Right atrium auricular region (tissue), 2 donors: Measurements from ENCODE around the gene PDE6G. TPM values are rescaled to one million over a fixed set of nuclear protein-coding genes. Genes with fewer than 3 reads are reported as not detected.

Source experiments
- DNase-seq: peaks from one replicate; pipeline ENCODE4 v3.0.0-alpha.2; 2019; ENCODE audit warnings: low spot score
- H3K27ac ChIP-seq, 2 donors: fragments of 200-600 bp; sonication (generic); 1 replicate in 1 of 2; 2 replicates in 1 of 2; pipeline ENCODE4 v1.5.1; 2016 to 2019
- H3K27me3 ChIP-seq, 2 donors: fragments of 200-600 bp; sonication (generic); one replicate each; pipeline versions ENCODE4 v1.5.1 to v1.6.0; 2017 to 2019
- H3K36me3 ChIP-seq: fragments of 200-600 bp; sonication (generic); one replicate; pipeline ENCODE4 v1.5.1; 2016
- H3K4me1 ChIP-seq, 2 donors: fragments of 200-600 bp; sonication (generic); one replicate each; pipeline versions ENCODE4 v1.5.1 to v1.6.0; 2017 to 2019
- H3K4me3 ChIP-seq, 2 donors: fragments of 200-600 bp; sonication (generic); 1 replicate in 1 of 2; 2 replicates in 1 of 2; pipeline ENCODE4 v1.5.1; 2017 to 2019; ENCODE audit warnings: mild to moderate bottlenecking in 1 of 2, moderate library complexity in 1 of 2
- H3K9me3 ChIP-seq, 2 donors: fragments of 200-600 bp; sonication (generic); one replicate each; pipeline ENCODE4 v1.5.1; 2019
- microRNA-seq, 2 donors: library from miRNA; unstranded; fragments of <30 nt; microRNA quantifications; one replicate each; pipeline ENCODE4, GENCODE V29; 2016 to 2017; ENCODE audit warnings: borderline number of aligned reads in 2 of 2, borderline replicate concordance in 1 of 2
- total RNA-seq, 2 donors: library from RNA; depleted of rRNA; stranded (reverse); fragments of >200 nt; gene quantifications; one replicate each; pipeline ENCODE4 v1.1.0, GENCODE V29; 2016
- TF ChIP-seq, protein P1 (sequence below), 2 donors: fragments of 200-600 bp; sonication (generic); IDR thresholded peaks; one replicate each; pipeline ENCODE4 v1.5.1; 2019; ENCODE audit warnings: antibody characterized with exemption in 2 of 2

Gene PDE6G
- total RNA-seq, 2 donors from 2014 or later: not detected

DNA sequence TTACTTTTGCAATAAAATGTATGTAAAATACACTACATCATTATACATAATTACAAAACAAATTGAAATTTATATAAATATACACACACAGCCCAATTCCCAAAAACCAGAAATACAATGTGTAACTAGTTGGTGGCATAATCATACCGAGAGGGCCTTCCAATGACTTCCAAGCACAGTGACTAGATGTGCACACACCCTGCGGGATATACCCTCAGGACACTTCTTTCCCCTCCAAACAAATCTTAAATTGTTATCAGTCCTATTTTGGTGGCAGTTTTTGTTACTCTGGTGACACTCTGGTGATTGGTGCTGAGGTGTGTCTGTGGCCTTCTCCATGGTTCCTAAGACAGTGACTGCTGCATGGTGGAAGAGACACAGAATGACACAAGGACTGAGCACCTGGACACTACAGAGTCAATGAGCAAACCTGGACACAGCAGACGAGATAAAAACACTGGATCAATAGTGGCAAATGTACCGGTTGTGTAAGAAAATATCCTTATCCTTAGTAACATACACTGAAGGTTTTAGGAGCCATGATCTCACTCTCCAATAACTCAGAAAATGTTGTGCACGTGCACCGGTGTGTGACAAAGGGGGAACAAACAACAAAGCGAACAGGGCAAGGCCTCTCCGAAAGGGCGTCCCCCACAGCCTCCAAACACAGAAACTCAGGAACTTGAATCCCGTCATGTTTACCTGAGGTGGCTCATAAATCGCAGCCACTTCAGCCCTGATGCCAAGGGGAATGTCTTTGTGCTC is 52.3 kb downstream of the PDE6G start:
- TF ChIP-seq, protein P1, sequence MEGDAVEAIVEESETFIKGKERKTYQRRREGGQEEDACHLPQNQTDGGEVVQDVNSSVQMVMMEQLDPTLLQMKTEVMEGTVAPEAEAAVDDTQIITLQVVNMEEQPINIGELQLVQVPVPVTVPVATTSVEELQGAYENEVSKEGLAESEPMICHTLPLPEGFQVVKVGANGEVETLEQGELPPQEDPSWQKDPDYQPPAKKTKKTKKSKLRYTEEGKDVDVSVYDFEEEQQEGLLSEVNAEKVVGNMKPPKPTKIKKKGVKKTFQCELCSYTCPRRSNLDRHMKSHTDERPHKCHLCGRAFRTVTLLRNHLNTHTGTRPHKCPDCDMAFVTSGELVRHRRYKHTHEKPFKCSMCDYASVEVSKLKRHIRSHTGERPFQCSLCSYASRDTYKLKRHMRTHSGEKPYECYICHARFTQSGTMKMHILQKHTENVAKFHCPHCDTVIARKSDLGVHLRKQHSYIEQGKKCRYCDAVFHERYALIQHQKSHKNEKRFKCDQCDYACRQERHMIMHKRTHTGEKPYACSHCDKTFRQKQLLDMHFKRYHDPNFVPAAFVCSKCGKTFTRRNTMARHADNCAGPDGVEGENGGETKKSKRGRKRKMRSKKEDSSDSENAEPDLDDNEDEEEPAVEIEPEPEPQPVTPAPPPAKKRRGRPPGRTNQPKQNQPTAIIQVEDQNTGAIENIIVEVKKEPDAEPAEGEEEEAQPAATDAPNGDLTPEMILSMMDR (IDR thresholded peaks at IDR 0.05): no peak
- Histone ChIP-seq H3K27ac (no peak overlapping the region), H3K4me3 (no peak overlapping the region), H3K36me3 (peaks cover 82% of the 10 kb centered on the region), H3K4me1 (peaks cover 0 to 20% of the 10 kb centered on the region in 2 donors), H3K27me3 (no peaks in the 10 kb centered on the region), H3K9me3 (no peaks in the 10 kb centered on the region)
- DNase-seq: no peak

DNA sequence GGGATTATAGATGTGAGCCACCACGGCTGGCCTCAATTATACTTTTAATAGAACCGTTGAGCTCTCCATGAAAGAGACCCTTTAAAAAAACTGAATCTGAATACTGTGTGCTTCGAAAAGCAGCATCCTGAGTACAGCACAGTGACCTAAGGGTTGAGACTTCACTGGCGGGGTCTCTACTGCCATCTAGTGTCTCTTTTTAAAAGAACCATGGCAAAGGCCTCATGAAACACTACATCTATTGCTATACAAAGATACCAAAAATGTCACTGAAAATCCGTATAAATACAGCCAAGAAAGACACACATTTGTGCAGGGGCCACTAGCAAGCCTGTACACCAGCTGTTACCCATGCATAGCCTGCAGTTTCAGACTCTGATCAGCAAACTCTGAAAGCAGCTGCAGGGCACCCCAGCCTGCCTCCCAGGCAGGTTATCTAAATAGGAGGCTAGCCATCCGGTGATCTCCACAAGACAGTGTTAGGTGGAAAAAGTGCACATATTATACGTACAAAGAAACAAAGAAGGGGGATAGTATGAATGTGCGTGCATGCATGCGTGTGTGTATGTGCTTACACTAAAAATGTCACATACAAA is 54.7 kb downstream of the PDE6G start:
- peaks cover 85% of the 10 kb centered on the region for H3K36me3 ChIP-seq
- H3K4me1 ChIP-seq: peaks cover 0 to 20% of the 10 kb centered on the region in 2 donors
- no peak overlapping the region for H3K4me3 ChIP-seq
- TF ChIP-seq, protein P1 (IDR thresholded peaks at IDR 0.05): peak; percentile 76 to 86
- H3K27ac ChIP-seq: no peak overlapping the region
- no peaks in the 10 kb centered on the region for H3K27me3 ChIP-seq
- no peak for DNase-seq
- no peaks in the 10 kb centered on the region for H3K9me3 ChIP-seq

Small RNAs within 50 kb of the gene (microRNA-seq; reads per million reads assigned to microRNA genes)
- gene MIR6786: 0 to 1.4 reads per million in 2 donors

Other genes with a start within 250 kb of the PDE6G start
- 1,000 to 10,000 TPM; 1,076 to 1,610 TPM for gene ACTG1, start 143.7 kb downstream of the PDE6G start, total RNA-seq
- under 1 TPM; 0.63 to 0.74 TPM for gene FSCN2, start 128.2 kb downstream of the PDE6G start, total RNA-seq
- gene FAAP100, start 104.2 kb downstream of the PDE6G start, total RNA-seq: 10 to 100 TPM; 12.8 to 13.7 TPM
- 10 to 100 TPM; 69.3 to 70.4 TPM for gene NPLOC4, start 19.4 kb downstream of the PDE6G start, total RNA-seq
- not detected for gene TSPAN10, start 19.3 kb downstream of the PDE6G start, total RNA-seq
- 10 to 100 TPM; 19.3 to 19.6 TPM for gene OXLD1, start 10.1 kb upstream of the PDE6G start, total RNA-seq
- 1 to 10 TPM; 3.8 to 5.1 TPM for gene CCDC137, start 10.2 kb upstream of the PDE6G start, total RNA-seq
- 10 to 100 TPM; 20.3 to 22.2 TPM for gene ARL16, start 27.3 kb upstream of the PDE6G start, total RNA-seq
- 10 to 100 TPM; 33.7 to 59.5 TPM for gene HGS, start 27.5 kb upstream of the PDE6G start, total RNA-seq
- gene MRPL12, start 46.8 kb upstream of the PDE6G start, total RNA-seq: 100 to 1,000 TPM in 1 of 2 donors, 10 to 100 TPM in 1; 87.9 to 127 TPM
- gene SLC25A10, start 55.7 kb upstream of the PDE6G start, total RNA-seq: 10 to 100 TPM in 1 of 2 donors, 1 to 10 TPM in 1; 6.6 to 18.2 TPM
- gene GCGR, start 147.6 kb upstream of the PDE6G start, total RNA-seq: not detected
- 100 to 1,000 TPM in 1 of 2 donors, 10 to 100 TPM in 1; 91.3 to 108 TPM for gene MCRIP1, start 176.7 kb upstream of the PDE6G start, total RNA-seq
- gene PPP1R27, start 178.5 kb upstream of the PDE6G start, total RNA-seq: not detected
- 100 to 1,000 TPM; 321 to 426 TPM for gene P4HB, start 204.0 kb upstream of the PDE6G start, total RNA-seq
- gene ARHGDIA, start 214.8 kb upstream of the PDE6G start, total RNA-seq: 100 to 1,000 TPM in 1 of 2 donors, 10 to 100 TPM in 1; 59.4 to 145 TPM
- 10 to 100 TPM; 24.3 to 35.9 TPM for gene ALYREF, start 235.0 kb upstream of the PDE6G start, total RNA-seq
- gene ANAPC11, start 235.2 kb upstream of the PDE6G start, total RNA-seq: 100 to 1,000 TPM; 126 to 229 TPM
- 1 to 10 TPM in 1 of 2 donors, not detected in 1; 1.7 TPM for gene NPB, start 245.7 kb upstream of the PDE6G start, total RNA-seq